A673 (cell line): ENCODE results near the gene ARHGAP1. TPM values are rescaled to one million over a fixed set of nuclear protein-coding genes. Genes with fewer than 3 reads are reported as not detected.

Experiments used
- BruUV-seq: library from RNA; stranded (reverse); fragments of 400-500 nt; replicated peaks from 2 replicates; lab custom pipeline; 2021; lab: Mats Ljungman, UMichigan
- CTCF ChIA-PET: fragments of 300-600 bp; sonication (Branson Sonifier 250); formaldehyde crosslinking; loops from one replicate; lab custom pipeline; 2022; ENCODE audit warnings: antibody characterized with exemption; lab: Charles Lee
- POLR2A ChIA-PET: fragments of 300-600 bp; sonication (Branson Sonifier 250); formaldehyde crosslinking; loops from one replicate; lab custom pipeline; 2022; ENCODE audit warnings: antibody characterized with exemption; ENCODE audit not compliant: low non-redundant PET; lab: Charles Lee
- DNase-seq: peaks from one replicate; pipeline ENCODE4 v3.0.0-alpha.2; 2015; ENCODE audit warnings: low spot score
- H3K27ac ChIP-seq: fragments of 200-600 bp; sonication (generic); 2 replicates; pipeline ENCODE4 v1.5.1; 2016; ENCODE audit warnings: mixed run types, low read depth, mild to moderate bottlenecking, mixed read lengths, antibody characterized with exemption, low read length; ENCODE audit not compliant: poor library complexity, severe bottlenecking
- H3K27me3 ChIP-seq: fragments of 200-600 bp; sonication (generic); replicated peaks from 2 replicates; pipeline ENCODE4 v1.6.1; 2017; ENCODE audit warnings: mixed run types, low read depth, mild to moderate bottlenecking, mixed read lengths, antibody characterized with exemption, low read length; ENCODE audit not compliant: insufficient read depth, poor library complexity
- H3K36me3 ChIP-seq: fragments of 200-600 bp; sonication (generic); 2 replicates; pipeline ENCODE4 v1.6.1; 2016; ENCODE audit warnings: mixed run types, mild to moderate bottlenecking, mixed read lengths, antibody characterized with exemption, low read length; ENCODE audit not compliant: insufficient read depth, poor library complexity, severe bottlenecking
- H3K4me1 ChIP-seq: fragments of 200-600 bp; sonication (generic); 2 replicates; pipeline ENCODE4 v1.6.1; 2017; ENCODE audit warnings: mixed run types, mild to moderate bottlenecking, mixed read lengths, antibody characterized with exemption, low read length; ENCODE audit not compliant: insufficient read depth, poor library complexity, severe bottlenecking
- H3K4me3 ChIP-seq: fragments of 200-600 bp; sonication (generic); 2 replicates; pipeline ENCODE4 v1.5.1; 2016; ENCODE audit warnings: low read depth, mixed run types, mild to moderate bottlenecking, mixed read lengths, low read length; ENCODE audit not compliant: poor library complexity, severe bottlenecking
- H3K9me3 ChIP-seq: fragments of 200-600 bp; sonication (generic); 2 replicates; pipeline ENCODE4 v1.6.1; 2016; ENCODE audit warnings: mixed run types, low read depth, mild to moderate bottlenecking, mixed read lengths, antibody characterized with exemption, low read length; ENCODE audit not compliant: poor library complexity, severe bottlenecking
- CTCF ChIP-seq: fragments of 300-800, 200-600 bp; sonication (generic); conservative IDR thresholded peaks from 2 replicates; pipeline ENCODE4 v1.5.1; 2017; ENCODE audit warnings: low read depth, mild to moderate bottlenecking, antibody characterized with exemption, low read length, moderate library complexity, mixed read lengths
- EZH2 ChIP-seq: fragments of 200-600 bp; sonication (generic); IDR thresholded peaks from 2 replicates; pipeline ENCODE4 v1.6.1; 2017; ENCODE audit warnings: borderline replicate concordance, low read depth, mild to moderate bottlenecking, mixed read lengths, antibody characterized with exemption, low read length; ENCODE audit not compliant: poor library complexity, severe bottlenecking
- intact Hi-C: fragments of 100-400 bp; cut with micrococcal nuclease; formaldehyde crosslinking; loops from one replicate; pipeline ENCODE4 v1.10.0; 2022; ENCODE audit not compliant: unreplicated experiment
- total RNA-seq: library from RNA; stranded (reverse); gene quantifications from 2 replicates; pipeline ENCODE4 v1.2.3, GENCODE V29; 2021

The ARHGAP1 gene
- total RNA-seq, 1 experiment from 2014 or later, result 89.3 TPM

DNA sequence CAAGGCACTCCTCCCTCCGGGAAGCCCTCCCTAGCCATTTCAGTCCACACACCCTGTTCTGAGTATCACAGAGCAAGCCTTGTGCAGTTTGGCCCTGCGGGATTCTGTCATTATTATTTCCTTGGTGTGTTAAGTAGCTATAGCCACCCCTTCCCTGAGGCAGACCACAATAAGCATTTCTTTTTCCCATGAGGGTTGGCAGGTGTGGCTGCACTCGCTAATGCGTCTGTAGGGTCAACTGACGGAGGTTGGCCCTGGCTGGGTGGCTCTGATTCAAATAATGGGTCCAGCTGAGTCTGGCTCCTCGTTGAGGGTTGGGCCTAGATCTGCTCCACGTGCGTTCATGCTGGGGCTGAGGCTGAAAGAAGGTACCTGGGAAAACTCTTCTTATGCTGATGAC is 23.7 kb upstream of the ARHGAP1 start:
- no peaks in the 10 kb centered on the region for H3K4me1 ChIP-seq
- TF ChIP-seq CTCF, result no peak
- no peak for TF ChIP-seq EZH2
- DNase-seq, result no peak
- H3K4me3 ChIP-seq, result no peak overlapping the region
- no TSS peak for BruUV-seq
- no peaks in the 10 kb centered on the region for H3K9me3 ChIP-seq
- no peaks in the 10 kb centered on the region for H3K27me3 ChIP-seq
- intact Hi-C loops, result loop anchor here (10.0 kb wide), 1 partner anchor 339 kb away; the partner anchor contains the start of gene MDK
- ChIA-PET CTCF (no interaction called here), POLR2A (interaction anchor here (0.6 kb wide), 1 partner anchor 826 kb away, joined by 3 read pairs; no protein-coding TSS in a partner anchor)
- no peaks in the 10 kb centered on the region for H3K36me3 ChIP-seq
- no peak overlapping the region for H3K27ac ChIP-seq

DNA sequence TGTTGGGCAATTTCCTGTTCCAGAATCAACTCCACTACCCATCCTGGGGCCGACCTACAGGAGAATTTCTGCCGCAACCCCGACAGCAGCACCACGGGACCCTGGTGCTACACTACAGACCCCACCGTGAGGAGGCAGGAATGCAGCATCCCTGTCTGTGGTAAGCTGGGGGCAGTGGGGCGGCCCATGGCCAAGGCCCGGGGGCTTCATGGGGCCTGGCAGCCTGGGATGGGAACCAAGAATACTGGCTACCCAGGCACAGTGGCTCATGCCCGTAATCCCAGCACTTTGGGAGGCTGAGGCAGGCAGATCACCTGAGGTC is 22.9 kb upstream of the ARHGAP1 start:
- H3K36me3 ChIP-seq, result no peaks in the 10 kb centered on the region
- H3K4me1 ChIP-seq, result no peaks in the 10 kb centered on the region
- no peak overlapping the region for H3K4me3 ChIP-seq
- POLR2A ChIA-PET, result no interaction called here
- H3K27ac ChIP-seq, result no peak overlapping the region
- no peak for DNase-seq
- TF ChIP-seq CTCF (no peak), EZH2 (no peak)
- H3K9me3 ChIP-seq, result no peaks in the 10 kb centered on the region
- intact Hi-C loops, result loop anchor here (10.0 kb wide), 1 partner anchor 339 kb away; the partner anchor contains the start of gene MDK
- H3K27me3 ChIP-seq, result no peaks in the 10 kb centered on the region
- CTCF ChIA-PET, result no interaction called here
- no TSS peak for BruUV-seq

DNA sequence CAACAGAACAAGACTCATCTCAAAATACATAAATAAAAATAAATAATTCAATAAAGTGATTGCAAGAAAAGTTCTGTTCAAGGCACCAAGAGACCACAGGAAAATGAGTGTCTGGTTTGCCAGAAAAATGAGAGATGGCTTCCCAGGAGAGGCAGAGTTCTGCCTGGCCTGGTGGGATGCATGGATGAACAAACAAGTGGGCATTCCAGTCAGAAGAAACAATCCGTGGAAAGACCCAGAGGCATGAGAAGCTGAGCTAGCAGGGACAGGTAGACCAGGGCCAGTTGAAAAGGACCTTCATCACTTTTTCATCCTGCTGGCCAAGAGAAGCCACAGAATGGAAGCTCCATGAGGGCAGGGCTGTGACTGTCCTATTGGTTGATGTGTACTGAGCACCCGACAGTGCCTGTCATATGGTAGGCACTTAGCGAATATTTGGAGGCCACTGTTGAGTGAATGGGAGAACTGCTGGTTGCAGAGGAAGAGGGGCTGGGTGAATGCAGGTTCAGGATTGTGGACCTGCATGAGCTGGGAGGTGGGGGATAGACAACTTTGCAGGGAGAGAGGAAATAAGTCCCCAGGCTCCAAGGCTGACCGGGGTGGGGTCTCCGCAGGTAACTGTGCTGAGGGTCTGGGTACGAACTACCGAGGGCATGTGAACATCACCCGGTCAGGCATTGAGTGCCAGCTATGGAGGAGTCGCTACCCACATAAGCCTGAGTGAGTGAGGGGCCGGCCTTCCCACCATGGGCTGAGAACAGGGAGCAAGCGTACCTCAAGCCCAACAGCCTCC is 22.3 kb upstream of the ARHGAP1 start:
- no peaks in the 10 kb centered on the region for H3K36me3 ChIP-seq
- TF ChIP-seq EZH2 (no peak), CTCF (no peak)
- ChIA-PET POLR2A (no interaction called here), CTCF (no interaction called here)
- H3K9me3 ChIP-seq, result no peaks in the 10 kb centered on the region
- no peak overlapping the region for H3K27ac ChIP-seq
- H3K4me3 ChIP-seq, result no peak overlapping the region
- no peak for DNase-seq
- H3K27me3 ChIP-seq, result no peaks in the 10 kb centered on the region
- intact Hi-C loops, result loop anchor here (10.0 kb wide), 1 partner anchor 338 kb away; the partner anchor contains the start of gene MDK
- H3K4me1 ChIP-seq, result no peaks in the 10 kb centered on the region
- BruUV-seq, result no TSS peak
